ENCODE results near the gene ACTN3.

DNA sequence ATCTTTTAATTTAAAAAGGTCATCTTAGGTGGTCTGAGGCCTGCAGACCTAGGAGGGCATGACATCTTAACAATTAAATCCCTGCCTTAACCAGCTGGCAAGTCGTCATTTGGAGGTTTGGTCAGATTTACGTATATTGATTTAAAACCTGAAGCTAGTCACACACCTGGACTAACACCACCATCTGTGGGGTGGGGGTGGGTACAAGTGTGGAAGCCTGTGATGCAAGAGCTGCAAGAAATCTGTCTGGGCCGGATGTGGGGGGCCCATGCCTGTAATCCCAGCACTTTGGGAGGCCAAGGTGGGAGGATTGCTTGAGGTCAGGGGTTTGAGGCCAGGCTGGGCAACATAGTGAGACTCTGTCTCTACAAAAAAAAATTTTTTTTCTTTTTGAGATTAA, 34.6 kb downstream of the ACTN3 start:
- TF ChIP-seq CTCF (IDR thresholded peaks at IDR 0.05) (no peak), EZH2 (IDR thresholded peaks at IDR 0.05) (no peak), EZH2phosphoT487 (IDR thresholded peaks at IDR 0.05) (no peak)

All from neural progenitor cell (in vitro differentiated cells).